Measurements from ENCODE around the gene PPL. TPM values are rescaled to one million over a fixed set of nuclear protein-coding genes. Genes with fewer than 3 reads are reported as not detected.

Gene PPL
- total and polyA plus RNA-seq, 2 of the 13 experiments (the other 11 are each of a cell fraction or from before 2014, with no cell fraction given): 5.7 to 6.6 TPM

GRCh38 chr16:4957720-4958509 lies 21.0 kb upstream of the PPL start, which contains the start of gene SEC14L5 (continued):
- TF ChIP-seq KIAA2018 (CRISPR knock-in tag; IDR thresholded peaks at IDR 0.05; ENCODE audit: borderline replicate concordance): no peak
- TF ChIP-seq ZNF333 (CRISPR knock-in tag; IDR thresholded peaks at IDR 0.05; ENCODE audit: borderline replicate concordance): 0 out of 2 replicates have a peak, but pooled peaks have one; percentile 20
- no peak; a peak in 1 of 4 replicates for TF ChIP-seq EP300 (IDR thresholded peaks at IDR 0.05; ENCODE audit: low read depth in 2 of 2, low read length in 2 of 2)
- 0 out of 2 replicates have a peak, but pooled peaks have one; percentile 29 for TF ChIP-seq EP300 (CRISPR knock-in tag; IDR thresholded peaks at IDR 0.05; ENCODE audit: borderline replicate concordance)
- TF ChIP-seq ZNF800 (CRISPR knock-in tag; IDR thresholded peaks at IDR 0.05): no peak; the same call in 1 of the 2 replicates
- no peak for TF ChIP-seq ZSCAN12 (CRISPR knock-in tag; IDR thresholded peaks at IDR 0.05)
- TF ChIP-seq MAFF (IDR thresholded peaks at IDR 0.05; ENCODE audit: low read depth, low read length): no peak
- peak; percentile 52 for TF ChIP-seq AKAP8 (CRISPR knock-in tag; IDR thresholded peaks at IDR 0.05)
- no peak; the same call in 1 of the 2 replicates for TF ChIP-seq SP1 (IDR thresholded peaks at IDR 0.05)
- TF ChIP-seq SP1 (CRISPR knock-in tag; IDR thresholded peaks at IDR 0.05): peak; percentile 90
- no peak; the same call in none of the 2 replicates for TF ChIP-seq ZNF607 (CRISPR knock-in tag; IDR thresholded peaks at IDR 0.05; ENCODE audit: borderline replicate concordance)
- no peak for TF ChIP-seq NR2C2 (CRISPR knock-in tag; IDR thresholded peaks at IDR 0.05; ENCODE audit: borderline replicate concordance)
- TF ChIP-seq SP4 (CRISPR knock-in tag; IDR thresholded peaks at IDR 0.05): peak; percentile 95
- peak; percentile 76 for TF ChIP-seq HIVEP1 (CRISPR knock-in tag; IDR thresholded peaks at IDR 0.05)

Measured in HepG2 (cell line).